Spleen (tissue), 7 donors: Measurements from ENCODE around the gene TBC1D19.

Source experiments
- POLR2AphosphoS5 ChIP-seq, 3 donors: sonication (generic); formaldehyde crosslinking; IDR thresholded peaks; one replicate each; pipeline ENCODE4 v1.5.1; 2017; ENCODE audit warnings: antibody characterized with exemption in 3 of 3
- TF ChIP-seq, protein P1 (sequence below), 11 experiments: fragments of 200-600 bp in 7 of 11; fragments of 450-650 bp in 4 of 11; sonication (generic) in 4 of 11; IDR thresholded peaks in 8 of 11; conservative IDR thresholded peaks in 3 of 11; 1 replicate in 7 of 11; 2 replicates in 4 of 11; pipeline versions ENCODE4 v1.4.0 to v1.8.0; 2016 to 2021; ENCODE audit warnings: antibody characterized with exemption in 11 of 11, inconsistent platforms in 4 of 11, mild to moderate bottlenecking in 1 of 11
- donor health status: DM: no; HTN: no; CAD: no; lungs with moderate emphysema.
- donor health status: DM: no; HTN: no; CAD: no.
- donor health status: DM: no; HTN: no; CAD: no.

DNA sequence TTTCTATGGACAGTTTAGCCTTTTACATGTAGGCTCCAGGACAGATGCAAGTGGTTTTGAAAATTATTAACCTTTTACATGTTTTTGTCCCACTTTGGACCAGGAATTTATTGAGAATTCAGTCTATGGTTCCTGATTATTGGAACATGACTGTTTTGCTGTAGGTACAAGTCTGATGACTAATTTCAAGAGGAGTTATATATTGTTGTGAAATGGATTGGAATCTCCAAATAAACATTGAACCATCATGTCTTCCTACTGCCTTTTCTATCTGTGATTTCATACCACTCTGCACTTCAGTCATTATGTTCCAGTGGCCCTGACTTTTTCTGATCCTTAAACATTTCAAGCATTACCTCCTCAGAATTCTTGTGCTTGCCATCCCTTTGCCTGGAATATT is 35.9 kb downstream of the TBC1D19 start:
- no peak for TF ChIP-seq POLR2AphosphoS5 (IDR thresholded peaks at IDR 0.05)
- TF ChIP-seq, protein P1, sequence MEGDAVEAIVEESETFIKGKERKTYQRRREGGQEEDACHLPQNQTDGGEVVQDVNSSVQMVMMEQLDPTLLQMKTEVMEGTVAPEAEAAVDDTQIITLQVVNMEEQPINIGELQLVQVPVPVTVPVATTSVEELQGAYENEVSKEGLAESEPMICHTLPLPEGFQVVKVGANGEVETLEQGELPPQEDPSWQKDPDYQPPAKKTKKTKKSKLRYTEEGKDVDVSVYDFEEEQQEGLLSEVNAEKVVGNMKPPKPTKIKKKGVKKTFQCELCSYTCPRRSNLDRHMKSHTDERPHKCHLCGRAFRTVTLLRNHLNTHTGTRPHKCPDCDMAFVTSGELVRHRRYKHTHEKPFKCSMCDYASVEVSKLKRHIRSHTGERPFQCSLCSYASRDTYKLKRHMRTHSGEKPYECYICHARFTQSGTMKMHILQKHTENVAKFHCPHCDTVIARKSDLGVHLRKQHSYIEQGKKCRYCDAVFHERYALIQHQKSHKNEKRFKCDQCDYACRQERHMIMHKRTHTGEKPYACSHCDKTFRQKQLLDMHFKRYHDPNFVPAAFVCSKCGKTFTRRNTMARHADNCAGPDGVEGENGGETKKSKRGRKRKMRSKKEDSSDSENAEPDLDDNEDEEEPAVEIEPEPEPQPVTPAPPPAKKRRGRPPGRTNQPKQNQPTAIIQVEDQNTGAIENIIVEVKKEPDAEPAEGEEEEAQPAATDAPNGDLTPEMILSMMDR (IDR thresholded peaks at IDR 0.05 in 8 of 11, conservative IDR thresholded peaks at IDR 0.05 in 3 of 11), result no peak
